NB4 (cell line): ENCODE results near the gene CD82.

Source experiments
- CTCF ChIP-seq: IDR thresholded peaks from one replicate; pipeline ENCODE4 v1.5.1; 2012; ENCODE audit warnings: low read depth, low read length
- MAX ChIP-seq: IDR thresholded peaks from 2 replicates; pipeline ENCODE4 v1.6.1; 2011; ENCODE audit warnings: low read depth, low read length
- POLR2A ChIP-seq: IDR thresholded peaks from 2 replicates; pipeline ENCODE4 v1.6.1; 2011; ENCODE audit warnings: mild to moderate bottlenecking; ENCODE audit not compliant: insufficient read length; ENCODE audit errors: extremely low read depth

- TF ChIP-seq CTCF (no peak), POLR2A (no peak), MAX (no peak)
Measured at GRCh38 chr11:44530413-44531115, 34.9 kb upstream of the CD82 start.
